Esophagus (tissue), 2 donors: ENCODE data around the gene HS3ST5. TPM values are rescaled to one million over a fixed set of nuclear protein-coding genes. Genes with fewer than 3 reads are reported as not detected.
"Not testable (repeated sequence)": the region's sequence is repeated elsewhere in the genome, so short reads cannot be mapped to it uniquely, and the experiment has no call there.

Experiments used
- H3K27ac ChIP-seq, 2 donors: one replicate each; pipeline ENCODE4 v1.5.1; 2013; ENCODE audit warnings: low read depth in 2 of 2, mild to moderate bottlenecking in 2 of 2, inconsistent platforms in 1 of 2, low read length in 1 of 2, moderate library complexity in 1 of 2
- H3K27me3 ChIP-seq, 2 donors: one replicate each; pipeline ENCODE4 v1.6.1; 2013; ENCODE audit warnings: low read length in 2 of 2, control low read depth in 1 of 2, mild to moderate bottlenecking in 1 of 2; ENCODE audit not compliant: insufficient read depth in 2 of 2, control insufficient read depth in 1 of 2
- H3K36me3 ChIP-seq, 2 donors: one replicate each; pipeline ENCODE4 v1.6.1; 2013; ENCODE audit warnings: low read length in 1 of 2; ENCODE audit not compliant: control insufficient read depth in 2 of 2, insufficient read depth in 2 of 2
- H3K4me1 ChIP-seq, 2 donors: one replicate each; pipeline ENCODE4 v1.6.1; 2013; ENCODE audit warnings: low read length in 1 of 2; ENCODE audit not compliant: control insufficient read depth in 2 of 2, insufficient read depth in 2 of 2
- H3K4me3 ChIP-seq, 2 donors: one replicate each; pipeline ENCODE4 v1.5.1; 2013; ENCODE audit warnings: low read length in 2 of 2, mild to moderate bottlenecking in 2 of 2, low read depth in 1 of 2, moderate library complexity in 1 of 2
- H3K9me3 ChIP-seq, 2 donors: one replicate each; pipeline ENCODE4 v1.6.1; 2013; ENCODE audit warnings: mild to moderate bottlenecking in 2 of 2, low read depth in 1 of 2, low read length in 1 of 2, moderate library complexity in 1 of 2; ENCODE audit not compliant: control insufficient read depth in 2 of 2, insufficient read depth in 1 of 2
- WGBS, 2 donors: extraction: QIAGEN DNeasy Blood & Tissue Kit; methylation state at CpG; one replicate each; pipeline ENCODE4 v1.1.7; 2013; 5-methylcytosine and 5-hydroxymethylcytosine counted together
- polyA plus RNA-seq, 2 donors: library from polyadenylated mRNA; stranded (reverse); fragments of 200-250 nt; gene quantifications; one replicate each; pipeline ENCODE4 v1.2.3, GENCODE V29; 2013
- donor health status: healthy with polysubstance abuse.
- donor health status: Bipolar disorder and iron deficiency.

The HS3ST5 gene
- polyA plus RNA-seq, 2 donors: not detected

DNA sequence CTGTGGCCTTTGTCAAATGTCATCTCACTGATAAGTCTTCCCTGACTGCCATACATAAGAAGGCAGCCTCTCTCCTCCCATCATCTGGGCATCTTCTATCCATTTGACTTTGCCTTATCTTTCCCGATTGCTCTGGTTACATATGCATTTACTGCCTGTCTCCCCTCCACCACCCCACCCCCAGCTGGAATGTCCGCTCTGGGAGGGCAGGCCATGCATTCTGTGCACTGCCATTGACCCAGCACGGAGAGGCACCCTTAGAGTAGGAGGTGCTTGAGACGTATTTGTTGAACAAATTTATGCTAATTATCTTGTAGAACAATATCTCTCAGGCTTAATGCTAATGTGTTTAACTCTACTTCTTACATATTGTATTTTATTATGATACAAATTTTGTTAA is 188.0 kb downstream of the HS3ST5 start:
- no peaks in the 10 kb centered on the region for H3K36me3 ChIP-seq
- no peaks in the 10 kb centered on the region for H3K4me1 ChIP-seq
- no peak overlapping the region for H3K27ac ChIP-seq
- no peak overlapping the region for H3K4me3 ChIP-seq
- WGBS, 2 donors: 78 to 86% methylated on average over 4 of the region's 4 CpGs
- no peaks in the 10 kb centered on the region for H3K9me3 ChIP-seq
- H3K27me3 ChIP-seq: no peaks in the 10 kb centered on the region

DNA sequence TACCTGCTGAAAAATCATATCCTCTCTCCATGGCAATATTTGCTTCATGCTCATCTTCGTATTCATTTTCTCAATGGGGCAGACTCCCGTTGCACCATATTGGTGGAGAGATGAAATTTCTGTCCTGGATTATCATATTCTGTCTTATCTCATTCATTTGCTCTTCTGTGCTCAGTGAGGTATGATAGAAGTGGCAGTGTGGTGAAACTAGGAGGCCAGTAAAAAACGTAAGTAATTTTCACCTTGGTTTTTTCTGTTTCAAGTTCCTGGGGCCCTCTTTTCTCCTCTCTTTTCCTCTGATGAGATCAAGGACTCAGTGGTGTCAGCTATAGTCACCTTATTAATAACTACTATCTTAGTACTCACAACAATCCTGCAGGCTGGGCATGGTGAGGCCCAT is 189.4 kb downstream of the HS3ST5 start:
- Histone ChIP-seq H3K27ac (no peak overlapping the region), H3K9me3 (no peaks in the 10 kb centered on the region), H3K4me3 (no peak overlapping the region), H3K27me3 (no peaks in the 10 kb centered on the region), H3K4me1 (no peaks in the 10 kb centered on the region), H3K36me3 (no peaks in the 10 kb centered on the region)
- 85 to 86% methylated on average over 3 of the region's 3 CpGs for WGBS, 2 donors

DNA sequence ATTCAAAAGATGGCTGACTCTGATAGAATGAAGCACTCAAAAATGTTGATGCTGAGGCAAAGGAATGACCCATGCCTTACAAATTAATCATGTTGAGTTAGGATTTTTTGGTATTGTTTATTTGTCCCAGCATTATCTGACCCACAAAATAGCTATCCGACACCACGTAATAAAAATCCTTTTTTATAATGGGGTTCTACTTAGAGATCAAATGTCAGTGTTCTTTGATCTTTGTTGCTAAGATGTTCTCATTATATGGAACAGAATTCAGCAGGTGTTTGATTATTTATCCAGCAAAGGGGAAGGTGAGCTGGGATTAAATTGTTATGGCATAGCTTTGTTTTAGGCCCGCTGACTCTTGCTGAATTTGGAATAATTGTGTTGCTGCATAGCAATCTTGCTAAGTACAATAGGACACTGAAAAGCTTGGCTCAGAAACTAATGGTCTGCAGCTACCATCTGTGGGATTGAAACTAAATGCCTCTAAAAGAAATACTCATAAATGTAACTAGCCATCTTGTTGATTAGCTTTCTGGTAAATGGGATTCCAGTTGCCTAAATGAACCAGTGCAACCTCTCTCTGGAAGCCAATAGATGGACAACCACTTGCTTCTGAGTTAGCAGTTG is 191.6 kb downstream of the HS3ST5 start:
- WGBS, 2 donors: 79 to 81% methylated on average over 3 of the region's 3 CpGs

DNA sequence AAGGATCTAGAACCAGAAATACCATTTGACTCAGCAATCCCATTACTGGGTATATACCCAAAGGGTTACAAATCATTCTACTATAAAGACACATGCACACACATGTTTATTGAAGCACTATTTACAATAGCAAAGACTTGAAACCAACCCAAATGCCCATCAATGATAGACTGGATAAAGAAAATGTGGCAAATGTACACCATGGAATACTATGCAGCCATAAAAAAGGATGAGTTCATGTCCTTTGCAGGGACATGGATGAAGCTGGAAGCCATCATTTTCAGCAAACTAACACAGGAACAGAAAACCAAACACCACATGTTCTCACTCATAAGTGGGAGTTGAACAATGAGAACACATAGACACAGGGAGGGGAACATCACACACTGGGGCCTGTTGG is 193.6 kb downstream of the HS3ST5 start:
- H3K4me1 ChIP-seq, H3K27ac ChIP-seq, H3K27me3 ChIP-seq, H3K36me3 ChIP-seq, H3K4me3 ChIP-seq, H3K9me3 ChIP-seq: not testable (repeated sequence)

More for the DNA sequence above, 191.6 kb downstream of the HS3ST5 start:
- H3K27ac ChIP-seq: no peak overlapping the region
- no peaks in the 10 kb centered on the region for H3K4me1 ChIP-seq
- no peaks in the 10 kb centered on the region for H3K36me3 ChIP-seq
- H3K4me3 ChIP-seq: no peak overlapping the region
- no peaks in the 10 kb centered on the region for H3K27me3 ChIP-seq
- H3K9me3 ChIP-seq: no peaks in the 10 kb centered on the region

DNA sequence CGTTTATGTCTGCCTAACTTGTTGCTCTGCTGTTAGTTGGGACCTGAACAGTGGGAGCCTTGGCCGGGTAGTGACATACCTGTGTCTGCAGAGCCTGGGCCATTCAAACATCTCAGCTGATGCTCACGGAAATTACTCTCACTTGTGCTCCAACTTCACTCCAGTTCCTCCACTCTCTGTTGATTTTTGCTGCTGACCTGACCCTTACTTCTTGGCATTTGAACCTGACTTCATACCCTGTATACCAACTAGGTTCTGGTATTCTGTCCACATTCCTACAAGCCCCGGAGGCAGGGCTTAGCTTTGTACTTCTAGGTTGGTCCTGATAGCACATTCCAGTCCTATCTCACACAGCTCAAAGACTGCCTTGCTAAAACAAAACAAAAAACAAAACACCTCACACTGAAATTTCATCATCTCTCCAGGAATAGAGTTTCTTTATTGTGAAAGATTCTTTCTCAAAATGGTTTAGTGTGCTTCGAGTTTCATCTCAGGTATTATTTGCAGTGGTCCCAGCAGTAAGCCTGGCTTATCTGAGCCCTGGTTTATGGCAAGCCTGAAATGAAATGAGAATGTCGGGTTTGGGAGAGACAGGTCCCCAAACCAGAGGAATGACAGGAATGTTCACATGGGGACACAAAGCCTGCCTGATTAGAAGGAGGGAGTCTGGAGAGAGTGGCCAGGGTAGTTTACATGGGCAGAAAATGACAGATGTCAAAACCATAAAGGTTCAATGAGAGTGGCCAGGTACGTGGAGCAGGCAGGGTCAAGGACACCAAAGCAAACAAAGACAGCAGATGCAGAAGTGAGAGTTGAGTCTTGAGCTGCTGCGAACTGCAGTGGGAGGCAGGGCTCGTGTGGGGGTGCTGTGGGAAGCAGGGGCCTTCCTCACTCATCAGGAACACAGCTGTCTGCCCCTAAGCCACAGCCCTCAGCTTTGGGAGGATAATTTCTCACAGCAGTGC is 197.7 kb downstream of the HS3ST5 start:
- no peak overlapping the region for H3K27ac ChIP-seq
- H3K4me3 ChIP-seq: no peak overlapping the region
- H3K9me3 ChIP-seq: peaks cover 0 to 3% of the 10 kb centered on the region in 2 donors
- H3K4me1 ChIP-seq: no peaks in the 10 kb centered on the region
- no peaks in the 10 kb centered on the region for H3K27me3 ChIP-seq
- no peaks in the 10 kb centered on the region for H3K36me3 ChIP-seq
- 34 to 39% methylated on average over 9 of the region's 9 CpGs for WGBS, 2 donors

DNA sequence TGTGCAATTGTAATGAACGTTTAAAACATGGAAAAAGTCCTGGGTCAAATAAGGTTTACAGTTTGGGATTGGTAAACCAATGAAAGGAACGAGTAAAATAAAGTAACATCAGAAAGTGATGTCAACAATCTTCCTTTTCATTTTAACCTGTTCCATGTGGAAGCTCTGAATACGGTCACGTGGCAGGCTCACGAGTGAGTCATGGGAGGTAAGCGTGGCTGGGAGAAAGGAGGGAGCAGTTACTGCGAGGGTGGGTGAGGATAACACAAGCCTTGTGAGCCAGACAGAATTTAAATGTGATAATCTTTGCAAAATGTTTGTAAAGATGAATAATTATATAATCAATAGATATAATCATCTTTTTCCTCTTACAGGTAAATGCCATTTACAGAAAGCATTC is 200.6 kb downstream of the HS3ST5 start:
- no peak overlapping the region for H3K4me3 ChIP-seq
- 59 to 72% methylated on average over 7 of the region's 7 CpGs for WGBS, 2 donors
- peaks cover 0 to 3% of the 10 kb centered on the region in 2 donors for H3K9me3 ChIP-seq
- no peaks in the 10 kb centered on the region for H3K4me1 ChIP-seq
- no peaks in the 10 kb centered on the region for H3K27me3 ChIP-seq
- no peaks in the 10 kb centered on the region for H3K36me3 ChIP-seq
- no peak overlapping the region for H3K27ac ChIP-seq

- no peaks in the 10 kb centered on the region for H3K36me3 ChIP-seq
- no peak overlapping the region for H3K27ac ChIP-seq
- no peaks in the 10 kb centered on the region for H3K4me1 ChIP-seq
- no peaks in the 10 kb centered on the region for H3K27me3 ChIP-seq
- peaks cover 0 to under 1% of the 10 kb centered on the region in 2 donors for H3K9me3 ChIP-seq
- WGBS, 2 donors: 27 to 46% methylated on average over 5 of the region's 5 CpGs
- H3K4me3 ChIP-seq: no peak overlapping the region
Observed at GRCh38 chr6:114140416-114140815, 202.4 kb downstream of the HS3ST5 start.

GRCh38 chr6:114138577-114139248 is 204.1 kb downstream of the HS3ST5 start:
- Histone ChIP-seq H3K27me3 (no peaks in the 10 kb centered on the region), H3K4me3 (no peak overlapping the region), H3K9me3 (no peaks in the 10 kb centered on the region), H3K4me1 (no peaks in the 10 kb centered on the region), H3K27ac (no peak overlapping the region), H3K36me3 (no peaks in the 10 kb centered on the region)
- WGBS, 2 donors: 94 to 97% methylated on average over 4 of the region's 4 CpGs

DNA sequence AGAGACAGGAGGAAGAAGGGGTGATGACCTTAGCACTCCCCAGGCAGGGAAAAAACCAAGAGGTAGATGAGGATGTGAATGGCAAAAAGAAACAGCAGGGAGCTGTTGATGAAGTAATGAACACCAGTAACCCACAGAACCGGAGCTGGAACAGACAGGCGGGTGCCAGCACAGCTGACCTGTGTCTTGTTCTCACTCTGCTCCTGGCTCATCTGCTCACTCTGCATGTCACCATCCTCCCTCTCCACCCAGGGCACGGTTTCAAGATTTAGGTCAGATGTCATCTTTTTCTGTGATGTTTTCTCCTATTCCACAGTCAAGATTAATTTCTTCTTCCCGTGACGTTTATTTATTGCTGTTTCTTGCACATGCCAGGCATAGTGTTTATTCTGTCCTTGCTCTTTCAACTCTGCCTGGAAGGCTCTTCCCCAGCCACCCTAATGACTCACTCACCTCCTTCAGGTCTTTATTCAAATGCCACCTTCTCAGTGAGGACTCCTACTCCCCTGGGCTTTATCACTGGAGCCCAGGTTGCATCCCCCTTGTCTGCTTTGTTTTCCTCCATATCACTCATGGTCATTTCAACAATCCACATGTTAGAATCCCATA is 207.4 kb downstream of the HS3ST5 start:
- Histone ChIP-seq H3K4me1 (no peaks in the 10 kb centered on the region), H3K9me3 (no peaks in the 10 kb centered on the region), H3K36me3 (no peaks in the 10 kb centered on the region), H3K4me3 (no peak overlapping the region), H3K27me3 (no peaks in the 10 kb centered on the region), H3K27ac (no peak overlapping the region)
- WGBS, 2 donors: 32 to 34% methylated on average over 5 of the region's 5 CpGs
